IPS DF 19.7 (cell line): ENCODE results near the gene NLGN2.

Experiments
- DNase-seq: peaks from one replicate; pipeline ENCODE4 v3.0.0-alpha.2; 2013; ENCODE audit warnings: low read depth, low spot score

NLGN2 gene

DNA sequence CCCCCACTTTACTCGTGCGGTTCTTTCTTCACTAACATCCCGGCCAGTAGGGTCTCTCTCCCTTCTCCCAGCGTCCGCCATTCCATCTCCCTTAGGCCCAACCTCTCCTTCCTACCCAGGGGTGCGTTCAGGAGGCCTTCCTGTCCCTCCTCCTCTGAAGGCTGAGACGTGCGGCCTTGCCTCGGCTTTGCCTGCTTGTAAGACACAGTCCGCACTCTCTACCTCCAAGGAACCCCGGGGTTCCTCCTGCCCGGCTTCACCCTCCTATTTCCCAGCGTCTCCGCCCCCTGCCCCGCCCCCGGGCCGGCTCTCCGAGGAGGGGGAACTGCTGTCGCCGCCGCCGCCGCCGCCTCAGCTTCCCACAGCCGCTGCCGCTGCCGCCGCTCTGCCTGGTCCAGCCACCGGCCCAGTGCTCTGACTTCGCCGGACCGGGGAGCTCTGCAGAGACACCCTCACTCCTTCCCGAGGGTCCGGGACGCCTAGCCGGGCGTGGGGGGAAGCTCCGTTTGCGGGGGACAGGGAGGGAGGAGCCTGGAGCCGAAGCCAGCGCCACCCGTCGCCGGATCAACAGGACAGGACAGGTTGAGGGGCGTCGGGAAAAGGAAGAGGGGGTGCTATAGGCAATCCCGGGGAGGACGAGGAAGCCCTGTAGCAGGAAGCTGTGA, 30.4 kb downstream of the NLGN2 start:
- DNase-seq: no peak

DNA sequence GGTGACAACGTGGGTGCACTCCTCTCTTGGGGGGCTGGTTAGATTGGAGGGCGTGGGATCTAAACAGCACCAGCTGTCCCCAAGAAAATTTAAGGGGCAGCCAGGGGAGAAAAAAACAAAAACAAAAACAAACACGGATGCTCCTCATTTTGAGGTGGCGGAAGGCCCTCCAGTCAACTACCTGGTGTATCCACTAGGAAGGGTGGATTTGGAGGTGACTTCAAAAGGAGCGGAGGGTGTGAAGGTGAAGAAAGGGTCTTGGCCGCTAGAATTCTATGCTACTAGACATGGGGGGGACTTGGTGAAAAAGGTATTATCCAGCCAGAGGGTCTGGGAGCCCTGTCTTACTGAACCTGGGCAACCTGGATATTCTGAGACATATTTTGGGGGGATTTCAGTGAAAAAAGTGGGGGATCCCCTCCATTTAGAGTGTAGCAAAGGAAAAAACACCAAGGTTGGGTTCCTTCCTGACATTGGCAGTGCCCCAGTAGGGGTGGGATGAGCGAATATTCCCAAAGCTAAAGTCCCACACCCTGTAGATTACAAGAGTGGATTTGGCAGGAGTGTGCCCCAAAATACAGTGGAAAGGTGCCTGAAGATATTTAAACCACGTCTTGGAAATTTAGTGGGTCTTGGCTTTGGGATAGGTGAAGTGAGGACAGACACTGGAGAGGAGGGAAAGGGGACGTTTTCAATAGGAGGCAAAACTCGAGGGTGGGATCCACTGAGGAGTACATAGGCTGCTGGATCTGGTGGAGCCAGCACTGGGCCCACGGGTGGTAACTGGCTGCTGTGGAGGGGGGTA, 31.2 kb downstream of the NLGN2 start:
- DNase-seq: no peak

DNA sequence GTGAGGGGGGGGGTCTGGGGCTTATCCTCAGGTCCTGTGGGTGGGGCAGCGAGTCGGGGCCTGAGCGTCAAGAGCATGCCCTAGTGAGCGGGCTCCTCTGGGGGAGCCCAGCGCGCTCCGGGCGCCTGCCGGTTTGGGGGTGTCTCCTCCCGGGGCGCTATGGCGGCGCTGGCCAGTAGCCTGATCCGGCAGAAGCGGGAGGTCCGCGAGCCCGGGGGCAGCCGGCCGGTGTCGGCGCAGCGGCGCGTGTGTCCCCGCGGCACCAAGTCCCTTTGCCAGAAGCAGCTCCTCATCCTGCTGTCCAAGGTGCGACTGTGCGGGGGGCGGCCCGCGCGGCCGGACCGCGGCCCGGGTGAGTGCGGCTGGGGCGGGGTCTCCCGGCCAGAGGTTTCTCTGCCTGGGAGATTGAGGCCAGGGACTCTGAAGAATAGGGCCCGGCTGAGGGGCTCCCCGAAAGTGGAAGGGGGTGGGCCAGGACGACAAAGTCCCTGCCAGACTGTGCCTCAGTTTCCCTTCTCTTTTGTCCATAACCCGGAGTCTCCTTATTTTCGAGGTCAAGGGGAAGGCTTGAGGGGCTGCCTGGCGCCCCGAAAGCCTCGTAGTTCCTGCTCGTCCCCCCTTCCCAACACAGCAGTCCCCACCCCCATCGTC, 31.9 kb downstream of the NLGN2 start, which contains the start of gene FGF11:
Gene FGF11 (plus strand): TSS at position 51 of the 651 bp plus-strand sequence. CDS start 109 bp downstream, at position 160.
- no peak for DNase-seq

- DNase-seq: no peak
Observed at GRCh38 chr17:7440113-7440833, 32.6 kb downstream of the NLGN2 start.

- DNase-seq: no peak
Observed at GRCh38 chr17:7440834-7441195, 33.2 kb downstream of the NLGN2 start.

- DNase-seq: no peak
Observed at GRCh38 chr17:7441266-7441665, 33.6 kb downstream of the NLGN2 start.

DNA sequence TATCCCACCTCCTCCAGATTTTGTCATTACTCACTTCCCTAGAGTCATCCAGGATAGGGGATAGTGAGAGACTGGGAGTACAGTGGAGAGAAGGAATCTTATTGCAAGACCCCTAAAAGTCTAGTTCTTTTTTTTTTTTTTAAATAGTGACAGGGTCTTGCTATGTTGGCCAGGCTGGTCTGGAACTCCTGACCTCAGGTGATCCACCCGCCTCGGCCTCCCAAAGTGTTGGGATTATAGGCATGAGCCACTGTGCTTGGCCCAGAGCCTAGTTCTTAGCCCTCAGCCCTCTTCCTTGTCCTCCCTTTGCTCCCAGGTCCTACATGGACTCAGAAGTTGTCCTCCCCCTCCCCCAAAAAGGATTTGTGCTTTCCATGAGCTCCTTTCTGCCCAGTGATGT, 34.5 kb downstream of the NLGN2 start:
- no peak for DNase-seq

DNA sequence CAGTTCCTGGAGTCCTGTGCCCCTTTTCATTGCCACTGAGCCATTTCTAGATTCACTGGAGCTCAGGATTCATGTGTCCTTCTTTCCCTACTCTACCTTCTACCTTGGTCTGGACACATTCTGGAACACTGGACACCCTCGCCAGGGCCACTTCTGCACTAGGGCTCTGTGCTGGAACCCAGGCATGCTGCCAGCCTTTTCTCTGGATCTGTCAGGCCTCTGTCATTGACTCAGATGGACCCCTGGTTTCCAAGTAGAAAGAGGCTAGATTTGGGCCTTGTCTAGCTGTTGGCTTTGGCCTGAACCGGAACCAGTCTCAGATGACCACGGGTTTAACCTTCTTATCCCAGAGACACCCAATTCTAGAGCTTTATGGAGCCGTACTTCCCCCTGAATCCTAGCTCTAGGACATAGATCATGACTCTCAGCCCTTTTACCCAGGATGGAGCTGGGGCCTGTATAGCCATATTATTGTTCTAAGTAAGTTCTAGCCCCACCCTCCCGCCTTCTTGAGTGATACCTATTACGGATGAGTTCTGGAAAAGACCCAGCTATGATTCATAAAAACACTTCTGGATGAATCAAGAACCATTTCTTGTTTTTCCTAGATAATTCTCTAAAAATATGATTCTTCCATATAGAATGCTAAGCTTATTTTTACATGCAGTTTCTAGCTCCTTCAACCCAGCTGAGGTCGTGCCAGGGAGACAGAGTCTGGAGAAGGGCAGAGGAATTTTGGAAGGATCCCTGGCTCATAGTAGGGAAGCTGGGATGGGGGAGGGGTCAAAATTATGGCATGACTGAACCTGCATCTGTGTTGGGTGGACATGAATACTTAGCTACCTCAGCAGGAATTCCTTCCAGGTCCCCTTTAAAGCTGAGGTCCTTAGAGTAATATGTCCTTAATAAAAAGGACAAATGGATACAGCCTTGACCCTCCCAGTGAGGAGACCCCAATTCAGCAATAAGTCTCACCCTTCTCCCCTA, 36.1 kb downstream of the NLGN2 start:
- no peak for DNase-seq

DNA sequence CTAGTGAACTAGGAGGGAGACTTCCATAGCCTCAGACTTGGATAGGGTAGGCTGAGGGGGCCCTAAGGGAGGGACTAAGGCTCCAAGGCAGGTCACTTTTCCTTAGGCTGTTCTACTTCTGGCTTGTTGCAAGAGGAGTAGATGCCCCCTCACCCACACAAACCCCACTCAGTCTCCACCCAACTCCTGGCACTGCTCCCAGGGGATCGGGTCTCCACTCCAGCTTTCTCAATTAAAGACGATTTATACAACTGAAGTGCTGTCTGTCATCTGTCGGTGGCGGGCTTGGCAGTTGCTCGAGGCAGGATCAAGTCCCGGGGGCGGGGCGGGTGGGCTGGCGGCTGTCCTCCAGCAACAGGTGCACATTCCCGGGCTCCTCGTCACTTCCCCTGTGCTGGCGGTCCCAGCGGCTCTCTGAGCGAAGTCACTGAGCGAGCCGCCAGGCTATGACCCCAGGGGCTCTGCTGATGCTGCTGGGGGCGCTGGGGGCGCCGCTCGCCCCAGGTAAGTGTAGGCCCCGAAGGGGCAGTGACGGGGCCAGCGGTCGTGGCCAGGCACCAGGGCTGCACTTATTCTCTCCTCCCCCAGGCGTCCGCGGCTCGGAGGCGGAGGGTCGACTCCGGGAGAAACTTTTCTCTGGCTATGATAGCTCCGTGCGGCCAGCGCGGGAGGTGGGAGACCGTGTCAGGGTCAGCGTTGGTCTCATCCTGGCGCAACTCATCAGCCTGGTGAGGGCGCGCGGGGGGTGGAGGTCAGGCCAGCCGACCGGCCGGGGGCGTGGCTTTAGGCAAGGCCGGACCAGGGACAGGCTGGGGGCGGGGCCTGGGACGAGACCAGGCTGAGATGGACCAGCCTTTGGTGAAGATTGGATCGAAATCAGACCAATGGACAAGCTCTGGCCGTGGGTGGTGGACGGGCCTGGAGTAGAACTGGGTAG, 37.3 kb downstream of the NLGN2 start, which contains the start of gene CHRNB1:
Gene CHRNB1 (plus strand): TSS at position 380 of the 937 bp plus-strand sequence. CDS start 67 bp downstream, at position 447.
- no peak for DNase-seq

DNA sequence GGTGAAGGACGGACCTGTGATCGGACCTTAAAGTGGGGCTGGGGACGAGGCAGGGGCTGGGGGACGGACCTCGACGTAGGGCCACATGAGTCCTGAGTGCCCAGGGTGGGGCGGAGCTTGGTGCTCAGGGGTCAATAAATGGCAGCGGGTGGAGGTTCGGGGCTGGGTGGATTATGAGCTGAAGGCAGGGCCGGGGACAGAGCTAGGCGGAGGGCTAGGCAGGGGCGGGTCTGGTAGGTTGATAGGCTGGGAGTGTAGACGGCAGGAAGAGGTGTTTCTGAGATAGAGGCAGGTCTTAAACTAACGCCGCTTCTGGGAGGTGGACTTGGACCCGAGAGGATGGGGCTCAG, 37.9 kb downstream of the NLGN2 start:
- DNase-seq: no peak

DNA sequence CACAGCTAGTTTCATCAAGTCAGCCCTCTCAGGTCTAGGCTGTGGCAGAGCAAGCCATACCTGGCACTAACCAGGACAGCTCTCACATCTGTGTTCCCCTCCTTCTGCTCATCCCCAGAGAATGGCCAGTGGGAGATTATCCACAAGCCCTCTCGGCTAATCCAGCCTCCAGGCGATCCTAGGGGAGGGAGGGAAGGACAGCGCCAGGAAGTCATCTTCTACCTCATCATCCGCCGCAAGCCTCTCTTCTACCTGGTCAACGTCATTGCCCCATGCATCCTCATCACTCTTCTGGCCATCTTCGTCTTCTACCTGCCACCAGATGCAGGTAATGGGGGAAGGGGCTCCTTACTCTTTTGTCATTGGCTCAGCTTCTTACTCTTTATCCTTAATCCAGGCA, 40.8 kb downstream of the NLGN2 start:
- DNase-seq: no peak

GRCh38 chr17:7459961-7460545, 52.4 kb downstream of the NLGN2 start:
- DNase-seq: no peak

DNA sequence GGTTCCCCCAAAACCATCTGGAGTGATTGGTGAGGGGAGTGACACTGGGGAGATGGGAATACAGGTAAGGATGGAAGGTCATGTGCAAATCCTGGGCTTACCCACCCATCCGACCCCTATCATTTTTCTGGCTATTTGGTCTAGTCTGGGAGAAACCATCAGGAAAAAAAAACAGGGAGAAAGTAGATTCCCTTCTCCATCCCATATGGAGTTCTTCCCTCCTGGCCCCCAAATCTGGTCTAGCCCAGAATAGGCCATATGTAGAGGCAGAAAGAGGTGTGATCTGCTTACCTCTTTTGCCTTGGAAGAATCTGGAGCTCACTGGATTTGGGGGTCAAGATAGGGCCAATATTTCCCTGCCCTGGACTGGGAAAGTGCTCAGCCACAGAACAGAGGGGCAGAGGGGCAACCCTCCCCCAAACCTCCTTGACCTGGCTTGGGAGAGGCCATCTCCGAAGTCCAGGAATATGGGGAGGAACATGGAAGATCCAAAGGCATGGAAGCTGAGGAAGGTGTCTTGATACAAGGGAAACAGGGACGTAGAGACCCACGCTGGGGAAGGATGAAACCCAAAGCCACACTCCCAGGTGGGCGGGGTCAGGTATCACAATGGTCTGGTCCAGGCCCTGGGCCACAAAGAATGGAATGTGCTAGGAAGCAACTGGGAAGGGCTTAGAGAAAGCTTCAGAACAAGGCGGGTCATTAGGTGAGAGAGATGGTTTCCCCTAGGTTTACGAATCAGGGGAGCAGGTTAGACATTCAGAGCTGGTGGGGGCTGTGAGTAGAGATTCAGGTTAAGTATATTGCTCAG, 53.4 kb downstream of the NLGN2 start:
- no peak for DNase-seq

GRCh38 chr17:7462474-7463371, 55.1 kb downstream of the NLGN2 start:
- no peak for DNase-seq

GRCh38 chr17:7463372-7463846, 55.8 kb downstream of the NLGN2 start:
- no peak for DNase-seq

GRCh38 chr17:7464081-7464480, 56.4 kb downstream of the NLGN2 start:
- no peak for DNase-seq

DNA sequence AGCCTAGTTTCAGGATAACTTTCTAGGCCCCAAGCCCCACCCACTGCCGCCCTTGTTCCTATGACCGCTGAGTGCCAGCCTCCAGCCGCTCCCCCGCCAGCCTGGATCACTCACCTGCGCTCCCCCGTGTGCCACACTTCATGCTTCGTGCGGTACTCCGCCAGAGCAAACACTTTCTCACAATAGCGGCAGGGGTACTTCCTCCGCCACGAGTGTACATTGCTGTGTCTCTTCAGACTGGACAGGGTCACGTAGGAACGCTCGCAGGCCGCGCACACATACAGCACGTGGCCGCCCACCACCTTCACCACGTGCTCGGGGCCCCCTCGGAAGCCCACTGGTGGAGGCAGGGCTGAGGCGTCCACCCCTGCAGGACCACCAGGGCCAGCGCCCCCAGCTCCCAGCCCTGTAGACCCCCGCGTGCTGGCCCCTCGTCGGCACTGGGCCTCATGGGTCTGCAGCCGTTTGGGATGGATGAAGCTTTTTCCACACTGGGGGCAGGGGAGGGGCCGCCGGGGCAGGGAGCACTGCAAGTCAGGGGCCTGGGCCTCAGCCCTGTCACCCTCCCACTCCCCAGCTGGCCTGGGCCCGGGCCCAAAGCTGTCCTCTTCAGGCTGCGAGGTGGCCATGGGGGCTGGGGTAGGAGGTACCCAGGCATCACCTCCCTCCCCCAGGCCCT, 58.1 kb downstream of the NLGN2 start:
- DNase-seq: no peak
